HG03575 (cell line): ENCODE data around the gene KIAA1958.
"Not testable (repeated sequence)": the region's sequence is repeated elsewhere in the genome, so short reads cannot be mapped to it uniquely, and the experiment has no call there.

Experiments used
- ATAC-seq: cut with Tn5 transposase; IDR thresholded peaks from one replicate; pipeline ENCODE4 v1.9.1; 2021; ENCODE audit not compliant: unreplicated experiment, insufficient number of reproducible peaks, low FRiP score; ENCODE audit errors: extremely low read depth

The KIAA1958 gene

GRCh38 chr9:112572416-112572815 lies 85.8 kb downstream of the KIAA1958 start:
- ATAC-seq = no peak

- no peak for ATAC-seq
Observed at GRCh38 chr9:112574008-112574407, 87.4 kb downstream of the KIAA1958 start.

- no peak for ATAC-seq
Observed at GRCh38 chr9:112575107-112575506, 88.5 kb downstream of the KIAA1958 start.

- no peak for ATAC-seq
Observed at GRCh38 chr9:112581469-112582176, 95.0 kb downstream of the KIAA1958 start.

GRCh38 chr9:112582371-112583262 lies 96.0 kb downstream of the KIAA1958 start:
- no peak for ATAC-seq

- no peak for ATAC-seq
Observed at GRCh38 chr9:112586599-112587155, 100.0 kb downstream of the KIAA1958 start.

- ATAC-seq = not testable (repeated sequence)
Observed at GRCh38 chr9:112591875-112592274, 105.2 kb downstream of the KIAA1958 start.

GRCh38 chr9:112599732-112600131 lies 113.1 kb downstream of the KIAA1958 start:
- ATAC-seq = no peak

GRCh38 chr9:112601636-112602035 lies 115.0 kb downstream of the KIAA1958 start:
- ATAC-seq = no peak

- ATAC-seq = no peak
Observed at GRCh38 chr9:112604790-112605189, 118.2 kb downstream of the KIAA1958 start.

- ATAC-seq = peak; percentile 77
Observed at GRCh38 chr9:112605518-112605917, 118.9 kb downstream of the KIAA1958 start.

GRCh38 chr9:112605963-112606699 lies 119.5 kb downstream of the KIAA1958 start:
- no peak for ATAC-seq

GRCh38 chr9:112608851-112609250 lies 122.2 kb downstream of the KIAA1958 start:
- no peak for ATAC-seq

GRCh38 chr9:112615584-112616266 lies 129.1 kb downstream of the KIAA1958 start:
- no peak for ATAC-seq

- ATAC-seq = no peak
Observed at GRCh38 chr9:112617371-112617770, 130.7 kb downstream of the KIAA1958 start.

GRCh38 chr9:112618385-112619009 lies 131.9 kb downstream of the KIAA1958 start:
- ATAC-seq = no peak

- ATAC-seq = no peak
Observed at GRCh38 chr9:112620388-112620787, 133.8 kb downstream of the KIAA1958 start.

- ATAC-seq = no peak
Observed at GRCh38 chr9:112621018-112621655, 134.5 kb downstream of the KIAA1958 start.
